T47D (cell line): ENCODE measurements around the gene NAPA.

Experiments
- DNase-seq, 2 experiments: peaks; one replicate each; pipeline versions ENCODE4 v3.0.0 to v3.0.0-alpha.2; 2011 to 2012; ENCODE audit warnings: low read depth in 1 of 2, low spot score in 1 of 2
- JUND ChIP-seq: IDR thresholded peaks from 2 replicates; pipeline ENCODE4 v1.6.1; 2012; ENCODE audit warnings: low read depth
- in situ Hi-C: cut with HindIII; loops from 2 replicates; pipeline ENCODE4 v1.10.0; 2016; ENCODE audit warnings: low sequenced_read_pairs, low pct_unique_long_range_greater_than_20kb

The NAPA gene

DNA sequence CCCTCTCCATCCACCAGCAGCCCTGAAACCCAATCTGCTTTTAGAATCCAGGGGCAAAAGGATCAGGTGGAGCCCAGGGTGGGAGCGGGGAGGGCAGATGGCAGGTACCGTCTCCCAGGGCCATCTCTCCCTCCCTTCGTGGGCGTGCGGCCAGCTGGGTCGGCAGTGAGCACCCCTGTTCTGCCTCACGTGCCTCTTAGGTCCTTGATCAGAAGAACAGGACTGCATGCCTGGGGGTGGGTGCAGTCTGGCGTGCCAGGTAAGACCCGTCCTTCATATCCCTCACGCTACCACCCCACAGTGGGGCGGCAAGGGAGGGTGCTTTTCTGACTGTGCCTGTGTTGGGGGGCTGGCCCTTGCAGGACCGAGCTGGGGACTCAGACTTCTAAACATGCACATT, 45.1 kb downstream of the NAPA start:
- TF ChIP-seq JUND, result no peak
- no peak for DNase-seq
- in situ Hi-C loops, result no loop called here

DNA sequence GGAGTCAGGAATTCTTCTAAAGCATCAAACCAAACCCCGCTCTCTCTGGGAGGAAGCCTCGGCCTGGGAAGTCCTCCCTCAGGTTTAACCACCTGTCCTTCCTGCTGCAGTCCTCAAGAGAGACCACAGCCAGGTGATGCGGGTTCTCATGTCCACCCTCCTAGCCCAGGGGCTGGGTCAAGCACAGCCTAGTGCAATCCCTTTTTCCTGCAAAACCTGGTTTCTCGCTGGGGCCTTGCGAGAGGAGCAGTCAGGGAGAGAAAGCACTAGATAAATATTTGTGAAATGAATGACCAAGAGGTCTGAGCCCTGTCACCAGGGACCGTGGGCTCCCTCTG, 45.5 kb downstream of the NAPA start:
- in situ Hi-C loops, result no loop called here

DNA sequence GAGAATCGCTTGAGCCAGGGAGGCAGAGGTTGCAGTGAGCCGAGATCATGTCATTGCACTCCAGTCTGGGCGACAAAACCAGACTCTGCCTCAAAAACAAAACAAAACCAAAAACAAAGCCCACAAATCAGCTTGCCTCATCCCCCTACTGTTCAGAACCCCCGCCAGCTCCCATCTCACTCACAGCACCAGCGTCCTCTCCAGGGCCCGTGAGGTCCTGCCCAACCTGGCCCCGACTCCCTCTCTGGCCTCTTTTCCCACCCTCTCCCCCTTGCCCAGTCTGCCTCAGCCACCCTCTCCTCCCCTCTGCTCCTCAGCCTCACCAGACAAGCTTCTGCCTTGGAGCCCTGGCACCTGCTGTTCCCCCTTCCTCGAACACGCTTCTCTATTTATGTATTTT, 46.9 kb downstream of the NAPA start:
- in situ Hi-C loops, result no loop called here
- TF ChIP-seq JUND, result no peak
- DNase-seq, result no peak

More for the DNA sequence above, 45.5 kb downstream of the NAPA start:
- DNase-seq, result no peak
- no peak for TF ChIP-seq JUND

DNA sequence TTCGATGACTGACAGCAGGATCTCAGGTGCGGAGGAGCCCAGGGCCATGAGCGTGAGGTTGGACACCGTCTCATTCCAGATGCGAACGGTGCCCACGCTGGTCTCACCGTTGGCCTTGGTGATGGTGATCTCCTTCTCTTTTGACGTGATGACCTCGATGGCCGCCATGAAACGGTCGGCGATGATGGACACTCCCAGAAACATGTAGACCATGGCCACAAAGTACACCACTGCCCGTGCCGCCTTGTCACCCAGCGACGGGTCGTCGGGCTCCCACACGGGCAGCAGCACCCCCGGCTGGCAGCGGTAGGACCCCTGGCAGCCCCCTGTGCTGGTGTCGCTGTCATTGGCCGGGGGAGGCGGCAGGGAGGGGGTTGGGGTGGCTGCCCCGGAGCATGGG, 48.9 kb downstream of the NAPA start:
- DNase-seq, result no peak
- in situ Hi-C loops, result no loop called here
- no peak for TF ChIP-seq JUND

DNA sequence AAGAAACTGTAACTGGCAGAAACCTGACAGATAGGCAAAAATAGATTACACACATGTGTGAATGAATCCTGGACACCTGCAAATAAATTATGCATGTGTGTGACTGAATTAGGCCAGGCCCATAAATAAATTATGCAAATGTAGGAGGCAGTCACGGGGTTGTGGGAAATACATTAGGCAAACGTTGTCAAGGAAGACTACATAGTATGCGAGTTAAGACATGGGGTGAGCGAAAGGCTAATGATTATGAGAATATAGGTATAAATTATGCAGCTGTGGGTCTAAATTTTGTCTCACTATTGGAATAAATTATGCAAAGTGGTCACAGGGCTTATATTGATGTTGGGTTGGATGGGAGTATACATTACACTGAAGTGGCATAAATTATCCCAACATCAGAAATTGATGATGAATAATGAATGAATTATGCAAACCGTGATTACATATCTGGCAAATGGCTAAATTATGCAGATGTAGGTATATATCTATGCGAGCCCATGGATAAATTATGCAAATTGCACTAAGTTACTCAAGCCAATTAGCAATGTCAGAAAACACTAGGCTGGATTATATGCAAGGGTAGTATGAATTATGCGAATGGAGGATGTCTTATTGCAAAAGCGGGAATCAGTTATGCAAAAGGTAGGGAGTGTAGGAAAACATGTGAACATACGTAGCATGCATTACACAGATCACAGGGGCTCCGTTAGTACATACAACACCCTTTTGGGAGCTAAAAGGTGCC, 50.0 kb downstream of the NAPA start:
- in situ Hi-C loops, result no loop called here
- no peak for DNase-seq
- TF ChIP-seq JUND, result no peak

DNA sequence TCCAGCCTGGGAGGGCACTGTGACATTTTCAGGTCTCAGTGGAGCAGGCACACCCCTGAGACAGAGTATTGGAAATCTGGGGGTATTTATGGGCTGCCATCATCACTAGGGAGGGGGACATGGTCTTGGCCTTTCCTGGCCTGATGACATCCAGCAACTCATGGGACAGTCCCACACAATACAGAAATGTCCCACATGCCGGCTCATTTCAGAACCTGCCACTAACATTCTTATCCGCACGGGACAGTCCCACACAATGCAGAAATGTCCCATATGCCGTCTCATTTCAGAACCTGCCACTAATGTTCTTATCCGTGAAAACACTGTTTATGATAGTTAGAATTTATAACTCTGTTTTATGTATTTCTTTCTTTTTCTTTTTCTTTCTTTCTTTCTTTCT, 53.0 kb downstream of the NAPA start:
- in situ Hi-C loops, result no loop called here
- no peak for DNase-seq
- TF ChIP-seq JUND, result no peak

DNA sequence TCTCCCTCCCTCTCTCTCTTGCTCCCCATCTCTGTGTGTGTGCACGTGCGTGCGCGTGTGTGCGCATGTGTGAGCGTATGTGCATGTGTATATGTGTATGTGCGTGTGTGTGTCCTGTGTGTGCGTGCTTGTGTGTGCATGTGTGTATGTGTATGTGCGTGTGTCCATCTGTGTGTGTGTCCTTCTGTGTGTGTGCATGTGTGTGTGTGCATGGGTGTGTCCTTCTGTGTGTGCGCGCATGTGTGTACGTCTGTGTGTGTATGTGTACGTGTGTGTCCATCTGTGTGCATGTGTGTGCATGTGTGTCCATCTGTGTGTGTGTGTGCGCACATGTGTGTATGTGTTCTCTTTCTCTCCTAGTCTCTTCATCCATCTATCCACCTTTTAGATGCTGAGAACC, 55.4 kb downstream of the NAPA start:
- no peak for DNase-seq
- TF ChIP-seq JUND, result no peak
- in situ Hi-C loops, result no loop called here

DNA sequence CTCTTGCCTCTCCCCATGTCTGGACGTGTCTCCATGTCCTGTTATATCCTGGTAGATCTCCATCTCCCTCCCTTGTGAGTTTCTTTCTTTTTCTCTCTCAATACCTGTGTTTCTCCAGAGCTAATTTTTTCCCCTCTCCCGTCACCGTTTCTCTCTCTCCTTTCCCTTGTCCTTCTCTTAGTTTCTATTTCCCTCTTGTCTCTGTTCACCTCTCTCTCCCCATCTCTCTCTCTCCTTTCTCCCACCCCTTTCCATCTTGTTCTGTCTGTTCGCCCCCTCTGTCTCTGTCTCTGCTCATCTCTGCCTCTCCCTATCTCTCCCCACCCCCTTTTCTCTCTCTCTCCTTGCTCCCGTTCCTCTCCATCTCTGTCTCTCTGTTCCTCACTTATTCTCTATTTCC, 56.2 kb downstream of the NAPA start:
- no peak for DNase-seq
- in situ Hi-C loops, result no loop called here
- no peak for TF ChIP-seq JUND

DNA sequence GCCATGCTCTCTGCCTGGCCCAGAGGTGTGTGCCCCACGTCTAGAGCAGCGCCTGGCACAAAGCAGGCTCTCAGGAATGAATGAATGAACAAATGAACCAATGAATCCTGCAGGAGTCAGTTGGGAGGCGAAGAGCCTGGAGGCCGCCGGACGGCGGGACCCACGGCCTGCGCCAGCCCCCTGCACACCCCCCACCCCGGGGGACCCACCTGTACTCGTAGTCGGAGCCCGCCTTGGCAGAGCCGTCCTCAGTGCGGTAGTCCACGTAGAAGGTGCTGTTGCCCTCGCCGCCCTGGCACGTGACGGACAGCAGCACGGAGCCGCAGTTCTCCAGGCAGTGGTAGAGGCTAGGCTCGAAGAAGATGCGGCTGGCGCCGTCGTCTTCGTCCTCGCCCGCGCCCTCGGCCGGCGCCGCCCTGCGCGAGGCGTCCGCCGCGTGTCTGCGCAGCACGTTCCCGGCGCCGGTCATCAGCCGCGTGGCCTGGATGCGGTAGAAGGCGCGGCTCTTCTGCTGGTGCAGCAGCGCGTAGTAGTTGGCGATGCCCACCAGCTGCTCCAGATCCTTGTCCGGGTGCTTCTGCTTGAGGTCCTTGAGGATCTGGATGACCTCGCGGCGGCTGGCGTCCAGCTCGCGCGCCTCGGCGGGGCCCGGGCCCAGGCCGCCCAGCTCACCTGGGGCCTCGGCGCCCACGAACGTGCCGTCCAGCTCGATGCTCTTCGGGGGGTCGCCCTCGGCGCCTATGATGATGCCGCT, 58.0 kb downstream of the NAPA start:
- DNase-seq, result no peak
- no peak for TF ChIP-seq JUND
- in situ Hi-C loops, result no loop called here

DNA sequence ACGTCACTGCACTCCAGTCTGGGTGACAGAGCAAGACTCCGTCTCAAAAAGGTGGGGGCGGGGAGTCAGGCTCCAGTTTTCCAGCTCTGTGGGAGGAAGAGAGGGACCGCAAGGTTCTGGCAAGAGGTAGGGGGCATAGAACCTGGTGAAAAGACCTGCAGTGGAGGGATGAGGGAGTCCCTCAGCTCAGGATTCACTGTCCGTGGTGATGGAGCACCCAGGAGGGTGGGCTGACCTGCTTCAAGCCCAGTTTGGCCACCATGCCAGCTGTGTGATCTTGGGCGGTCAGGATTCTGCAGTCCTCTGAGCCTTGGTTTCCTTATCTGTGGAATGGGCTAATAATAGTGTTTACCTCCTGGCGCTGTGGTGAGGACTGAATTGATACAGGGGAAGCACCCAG, 64.4 kb downstream of the NAPA start:
- in situ Hi-C loops, result no loop called here
- TF ChIP-seq JUND, result no peak
- DNase-seq, result no peak

DNA sequence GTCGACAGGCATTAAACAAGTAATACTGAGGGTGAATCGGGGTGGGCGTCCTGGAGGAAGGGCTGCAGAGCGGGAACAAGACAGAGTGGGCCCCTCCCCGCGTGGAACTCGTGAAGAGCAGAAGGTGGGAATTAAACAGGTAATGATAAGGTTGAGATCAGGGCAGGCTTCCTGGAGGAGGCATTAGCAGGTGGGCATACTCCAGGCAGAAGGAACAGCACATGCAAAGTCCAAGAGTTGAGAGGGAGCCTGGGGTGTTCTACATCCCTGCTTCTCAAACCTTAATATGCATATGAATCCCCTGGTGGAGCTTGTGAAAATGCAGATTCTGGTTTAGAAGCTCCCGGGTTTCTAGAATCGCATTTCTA, 66.5 kb downstream of the NAPA start:
- no peak for DNase-seq
- in situ Hi-C loops, result no loop called here
- TF ChIP-seq JUND, result no peak

DNA sequence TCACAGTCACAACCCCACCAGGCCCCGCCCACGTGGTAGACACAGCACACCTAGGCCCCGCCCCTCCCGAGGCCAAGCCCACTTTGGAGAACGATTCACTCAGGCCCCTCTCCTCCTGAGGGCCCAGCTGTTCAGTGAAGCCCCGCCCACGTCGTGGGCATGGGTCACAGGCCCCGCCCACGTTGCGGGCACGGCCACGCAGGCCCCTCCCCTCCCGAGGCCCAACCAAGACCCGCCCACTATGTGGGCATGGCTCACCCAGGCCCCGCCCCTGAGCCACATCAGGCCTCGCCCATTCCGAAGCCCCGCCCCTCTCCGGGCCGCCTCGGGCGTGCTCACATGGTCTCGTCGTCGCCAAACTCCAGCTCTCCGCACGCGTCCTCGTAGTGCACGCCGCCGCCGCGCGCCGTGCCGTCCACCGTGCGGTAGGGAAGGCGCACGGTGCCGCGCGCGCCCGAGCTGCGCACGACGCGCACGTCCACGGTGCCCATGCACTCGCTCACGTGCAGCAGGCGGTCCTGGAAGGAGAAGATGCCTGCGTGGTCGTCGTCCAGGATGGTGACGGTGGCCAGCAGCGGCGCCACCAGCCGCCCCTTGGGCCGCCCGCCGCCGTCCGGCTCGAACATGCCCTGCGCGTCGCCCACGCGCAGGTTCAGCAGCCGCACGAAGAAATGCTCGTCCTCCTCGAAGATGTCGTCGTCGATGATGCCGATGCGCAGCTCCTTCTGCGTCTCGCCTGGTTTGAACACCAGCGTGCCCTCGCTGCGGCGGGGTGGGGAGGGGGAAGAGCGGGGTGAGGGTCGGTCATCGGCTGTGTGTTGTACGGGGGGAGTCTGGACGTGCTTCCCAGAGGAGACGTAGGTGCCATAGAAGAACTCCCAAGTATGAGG, 67.1 kb downstream of the NAPA start:
- peak; percentile 41 to 98 for DNase-seq
- in situ Hi-C loops, result no loop called here
- no peak for TF ChIP-seq JUND
